ENCODE measurements around the gene PCSK5. TPM values are rescaled to one million over a fixed set of nuclear protein-coding genes. Genes with fewer than 3 reads are reported as not detected.

The PCSK5 gene
- total RNA-seq, 1 experiment from 2014 or later: 6.9 TPM

DNA sequence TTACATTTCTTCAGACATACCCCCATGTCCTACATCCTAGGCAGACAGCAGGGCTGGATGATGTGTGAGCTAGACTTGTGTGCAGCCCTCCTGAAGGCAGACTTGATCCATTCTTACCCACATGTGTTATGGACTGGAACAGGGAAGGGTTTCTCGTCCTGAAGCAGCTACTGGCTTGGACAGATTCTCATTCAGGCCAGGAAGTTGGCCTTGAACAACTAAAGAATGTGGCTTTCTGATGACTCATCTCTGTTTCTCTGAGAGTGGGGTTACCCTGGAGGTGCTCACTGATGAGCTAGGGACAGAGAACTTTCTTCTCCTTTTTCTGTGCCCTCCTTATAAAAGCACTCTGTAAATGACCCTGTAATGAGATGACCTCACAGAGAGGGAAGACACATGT, 246.5 kb downstream of the PCSK5 start:
- Histone ChIP-seq H3K36me3 (ENCODE audit: control insufficient read depth in 1 of 2, insufficient read depth in 2 of 2, low read length in 2 of 2) (no peaks in the 10 kb centered on the region), H4K20me1 (ENCODE audit: insufficient read depth) (no peaks in the 10 kb centered on the region), H3K4me2 (ENCODE audit: low read length) (peak overlapping the region; percentile 50), H3K4me3 (replicated peaks in 1 of 2; ENCODE audit: low read depth in 1 of 2, low read length in 2 of 2) (no peak overlapping the region), H3K9me3 (ENCODE audit: control insufficient read depth in 1 of 2, insufficient read depth in 1 of 2, low read depth in 1 of 2, low read length in 2 of 2) (no peaks in the 10 kb centered on the region), H3K79me2 (ENCODE audit: insufficient read depth, low read length) (no peaks in the 10 kb centered on the region), H3K27me3 (ENCODE audit: insufficient read depth, low read length) (no peaks in the 10 kb centered on the region), H3K4me1 (ENCODE audit: control insufficient read depth in 1 of 2, insufficient read depth in 2 of 2, low read length in 2 of 2) (peaks cover 10% of the 10 kb centered on the region in 2 experiments), H3K9me2 (ENCODE audit: insufficient read depth) (no peaks in the 10 kb centered on the region; the same call in 1 of the 2 replicates), H2AFZ (ENCODE audit: low read depth, low read length, poor library complexity, severe bottlenecking) (no peak overlapping the region), H3K27ac (ENCODE audit: low read depth, low read length) (no peak overlapping the region), H3K9ac (ENCODE audit: low read length) (no peak overlapping the region)
- intact Hi-C loops (cut with micrococcal nuclease): no loop called here
- CTCF ChIA-PET: no interaction called here
- TF ChIP-seq, protein P1, sequence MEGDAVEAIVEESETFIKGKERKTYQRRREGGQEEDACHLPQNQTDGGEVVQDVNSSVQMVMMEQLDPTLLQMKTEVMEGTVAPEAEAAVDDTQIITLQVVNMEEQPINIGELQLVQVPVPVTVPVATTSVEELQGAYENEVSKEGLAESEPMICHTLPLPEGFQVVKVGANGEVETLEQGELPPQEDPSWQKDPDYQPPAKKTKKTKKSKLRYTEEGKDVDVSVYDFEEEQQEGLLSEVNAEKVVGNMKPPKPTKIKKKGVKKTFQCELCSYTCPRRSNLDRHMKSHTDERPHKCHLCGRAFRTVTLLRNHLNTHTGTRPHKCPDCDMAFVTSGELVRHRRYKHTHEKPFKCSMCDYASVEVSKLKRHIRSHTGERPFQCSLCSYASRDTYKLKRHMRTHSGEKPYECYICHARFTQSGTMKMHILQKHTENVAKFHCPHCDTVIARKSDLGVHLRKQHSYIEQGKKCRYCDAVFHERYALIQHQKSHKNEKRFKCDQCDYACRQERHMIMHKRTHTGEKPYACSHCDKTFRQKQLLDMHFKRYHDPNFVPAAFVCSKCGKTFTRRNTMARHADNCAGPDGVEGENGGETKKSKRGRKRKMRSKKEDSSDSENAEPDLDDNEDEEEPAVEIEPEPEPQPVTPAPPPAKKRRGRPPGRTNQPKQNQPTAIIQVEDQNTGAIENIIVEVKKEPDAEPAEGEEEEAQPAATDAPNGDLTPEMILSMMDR (IDR thresholded peaks at IDR 0.05 in 2 of 3, conservative IDR thresholded peaks at IDR 0.05 in 1 of 3; ENCODE audit: borderline replicate concordance in 1 of 3, insufficient read depth in 1 of 3, low read depth in 2 of 3, low read length in 2 of 3): no peak
- TF ChIP-seq ZNF274 (IDR thresholded peaks at IDR 0.05; ENCODE audit: low read depth, low read length) (no peak), ZFX (IDR thresholded peaks at IDR 0.05) (no peak), TCF7L2 (IDR thresholded peaks at IDR 0.05; ENCODE audit: borderline replicate concordance, extremely low read depth, insufficient read depth, insufficient read length) (no peak), POLR2A (IDR thresholded peaks at IDR 0.05; ENCODE audit: borderline replicate concordance, extremely low read depth, insufficient read depth, insufficient read length) (no peak), CEBPB (IDR thresholded peaks at IDR 0.05; ENCODE audit: low read depth) (no peak), SP1 (IDR thresholded peaks at IDR 0.05; ENCODE audit: low read depth) (no peak), RAD21 (IDR thresholded peaks at IDR 0.05; ENCODE audit: low read depth) (no peak), JUND (IDR thresholded peaks at IDR 0.05) (peak; percentile 59), EZH2 (IDR thresholded peaks at IDR 0.05) (no peak), FOSL1 (IDR thresholded peaks at IDR 0.05; ENCODE audit: low read depth) (peak; percentile 48), SRF (IDR thresholded peaks at IDR 0.05; ENCODE audit: low read depth) (no peak), YY1 (IDR thresholded peaks at IDR 0.05; ENCODE audit: extremely low read depth, insufficient replicate concordance, low read depth, low read length) (no peak), ELF1 (IDR thresholded peaks at IDR 0.05; ENCODE audit: borderline replicate concordance, low read depth) (no peak), POLR2AphosphoS5 (IDR thresholded peaks at IDR 0.05; ENCODE audit: low read depth, low read length) (no peak), EZH2phosphoT487 (IDR thresholded peaks at IDR 0.05; ENCODE audit: borderline replicate concordance) (no peak), CBX3 (IDR thresholded peaks at IDR 0.05; ENCODE audit: low read depth) (0 out of 2 replicates have a peak, but pooled peaks have one; percentile 47)
- TF ChIP-seq, protein P2, sequence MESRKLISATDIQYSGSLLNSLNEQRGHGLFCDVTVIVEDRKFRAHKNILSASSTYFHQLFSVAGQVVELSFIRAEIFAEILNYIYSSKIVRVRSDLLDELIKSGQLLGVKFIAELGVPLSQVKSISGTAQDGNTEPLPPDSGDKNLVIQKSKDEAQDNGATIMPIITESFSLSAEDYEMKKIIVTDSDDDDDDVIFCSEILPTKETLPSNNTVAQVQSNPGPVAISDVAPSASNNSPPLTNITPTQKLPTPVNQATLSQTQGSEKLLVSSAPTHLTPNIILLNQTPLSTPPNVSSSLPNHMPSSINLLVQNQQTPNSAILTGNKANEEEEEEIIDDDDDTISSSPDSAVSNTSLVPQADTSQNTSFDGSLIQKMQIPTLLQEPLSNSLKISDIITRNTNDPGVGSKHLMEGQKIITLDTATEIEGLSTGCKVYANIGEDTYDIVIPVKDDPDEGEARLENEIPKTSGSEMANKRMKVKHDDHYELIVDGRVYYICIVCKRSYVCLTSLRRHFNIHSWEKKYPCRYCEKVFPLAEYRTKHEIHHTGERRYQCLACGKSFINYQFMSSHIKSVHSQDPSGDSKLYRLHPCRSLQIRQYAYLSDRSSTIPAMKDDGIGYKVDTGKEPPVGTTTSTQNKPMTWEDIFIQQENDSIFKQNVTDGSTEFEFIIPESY (IDR thresholded peaks at IDR 0.05; ENCODE audit: extremely low read depth, insufficient replicate concordance, low read length): no peak
- TF ChIP-seq, protein P3, sequence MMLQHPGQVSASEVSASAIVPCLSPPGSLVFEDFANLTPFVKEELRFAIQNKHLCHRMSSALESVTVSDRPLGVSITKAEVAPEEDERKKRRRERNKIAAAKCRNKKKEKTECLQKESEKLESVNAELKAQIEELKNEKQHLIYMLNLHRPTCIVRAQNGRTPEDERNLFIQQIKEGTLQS (IDR thresholded peaks at IDR 0.05): no peak
- TF ChIP-seq, protein P4, sequence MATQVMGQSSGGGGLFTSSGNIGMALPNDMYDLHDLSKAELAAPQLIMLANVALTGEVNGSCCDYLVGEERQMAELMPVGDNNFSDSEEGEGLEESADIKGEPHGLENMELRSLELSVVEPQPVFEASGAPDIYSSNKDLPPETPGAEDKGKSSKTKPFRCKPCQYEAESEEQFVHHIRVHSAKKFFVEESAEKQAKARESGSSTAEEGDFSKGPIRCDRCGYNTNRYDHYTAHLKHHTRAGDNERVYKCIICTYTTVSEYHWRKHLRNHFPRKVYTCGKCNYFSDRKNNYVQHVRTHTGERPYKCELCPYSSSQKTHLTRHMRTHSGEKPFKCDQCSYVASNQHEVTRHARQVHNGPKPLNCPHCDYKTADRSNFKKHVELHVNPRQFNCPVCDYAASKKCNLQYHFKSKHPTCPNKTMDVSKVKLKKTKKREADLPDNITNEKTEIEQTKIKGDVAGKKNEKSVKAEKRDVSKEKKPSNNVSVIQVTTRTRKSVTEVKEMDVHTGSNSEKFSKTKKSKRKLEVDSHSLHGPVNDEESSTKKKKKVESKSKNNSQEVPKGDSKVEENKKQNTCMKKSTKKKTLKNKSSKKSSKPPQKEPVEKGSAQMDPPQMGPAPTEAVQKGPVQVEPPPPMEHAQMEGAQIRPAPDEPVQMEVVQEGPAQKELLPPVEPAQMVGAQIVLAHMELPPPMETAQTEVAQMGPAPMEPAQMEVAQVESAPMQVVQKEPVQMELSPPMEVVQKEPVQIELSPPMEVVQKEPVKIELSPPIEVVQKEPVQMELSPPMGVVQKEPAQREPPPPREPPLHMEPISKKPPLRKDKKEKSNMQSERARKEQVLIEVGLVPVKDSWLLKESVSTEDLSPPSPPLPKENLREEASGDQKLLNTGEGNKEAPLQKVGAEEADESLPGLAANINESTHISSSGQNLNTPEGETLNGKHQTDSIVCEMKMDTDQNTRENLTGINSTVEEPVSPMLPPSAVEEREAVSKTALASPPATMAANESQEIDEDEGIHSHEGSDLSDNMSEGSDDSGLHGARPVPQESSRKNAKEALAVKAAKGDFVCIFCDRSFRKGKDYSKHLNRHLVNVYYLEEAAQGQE (IDR thresholded peaks at IDR 0.05; ENCODE audit: low read depth): no peak
- TF ChIP-seq, protein P5, sequence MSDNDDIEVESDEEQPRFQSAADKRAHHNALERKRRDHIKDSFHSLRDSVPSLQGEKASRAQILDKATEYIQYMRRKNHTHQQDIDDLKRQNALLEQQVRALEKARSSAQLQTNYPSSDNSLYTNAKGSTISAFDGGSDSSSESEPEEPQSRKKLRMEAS (IDR thresholded peaks at IDR 0.05): no peak
- BruUV-seq (replicated peaks): no TSS peak
- ATAC-seq (peak; percentile 94), DNase-seq (ENCODE audit: low read depth, low spot score) (peak; percentile 24)
- RAD21 ChIA-PET (ENCODE audit: low non-redundant PET in 1 of 2, low total read pairs in 2 of 2, uncharacterized antibody in 2 of 2, unreplicated experiment in 2 of 2): no interaction called here
- POLR2A ChIA-PET: no interaction called here
